ENCODE results near the gene IFNGR1.

IFNGR1 gene

GRCh38 chr6:137177611-137178010, 41.6 kb downstream of the IFNGR1 start:
- no peak for DNase-seq (ENCODE audit: low read depth in 2 of 3, low spot score in 1 of 3)

- no peak for DNase-seq (ENCODE audit: low read depth in 2 of 3, low spot score in 1 of 3)
Measured at GRCh38 chr6:137176729-137177128, 42.5 kb downstream of the IFNGR1 start.

GRCh38 chr6:137175868-137176245, 43.3 kb downstream of the IFNGR1 start:
- DNase-seq (ENCODE audit: low read depth in 2 of 3, low spot score in 1 of 3) = no peak

GRCh38 chr6:137175157-137175867, 43.9 kb downstream of the IFNGR1 start:
- DNase-seq (ENCODE audit: low read depth in 2 of 3, low spot score in 1 of 3) = no peak

- no peak for DNase-seq (ENCODE audit: low read depth in 2 of 3, low spot score in 1 of 3)
Measured at GRCh38 chr6:137173501-137173900, 45.7 kb downstream of the IFNGR1 start, which contains the start of gene IL22RA2. IL22RA2 (minus strand) TSS chr6:137173644; CDS start chr6:137161749, 11,895 bp downstream.

- DNase-seq (ENCODE audit: low read depth in 2 of 3, low spot score in 1 of 3) = no peak
Measured at GRCh38 chr6:137172734-137173431, 46.3 kb downstream of the IFNGR1 start.

- no peak for DNase-seq (ENCODE audit: low read depth in 2 of 3, low spot score in 1 of 3)
Measured at GRCh38 chr6:137171824-137172733, 47.1 kb downstream of the IFNGR1 start.

GRCh38 chr6:137171053-137171374, 48.2 kb downstream of the IFNGR1 start:
- DNase-seq (ENCODE audit: low read depth in 2 of 3, low spot score in 1 of 3) = no peak

GRCh38 chr6:137170266-137171052, 48.7 kb downstream of the IFNGR1 start:
- no peak for DNase-seq (ENCODE audit: low read depth in 2 of 3, low spot score in 1 of 3)

- DNase-seq (ENCODE audit: low read depth in 2 of 3, low spot score in 1 of 3) = peak in 1 of 3 donors; percentile 21
Measured at GRCh38 chr6:137167702-137168377, 51.3 kb downstream of the IFNGR1 start.

- DNase-seq (ENCODE audit: low read depth in 2 of 3, low spot score in 1 of 3) = no peak
Measured at GRCh38 chr6:137166247-137167098, 52.7 kb downstream of the IFNGR1 start.

- no peak for DNase-seq (ENCODE audit: low read depth in 2 of 3, low spot score in 1 of 3)
Measured at GRCh38 chr6:137165375-137166246, 53.6 kb downstream of the IFNGR1 start.

- no peak for DNase-seq (ENCODE audit: low read depth in 2 of 3, low spot score in 1 of 3)
Measured at GRCh38 chr6:137163732-137164318, 55.4 kb downstream of the IFNGR1 start.

GRCh38 chr6:137162692-137163306, 56.4 kb downstream of the IFNGR1 start:
- no peak for DNase-seq (ENCODE audit: low read depth in 2 of 3, low spot score in 1 of 3)

GRCh38 chr6:137161949-137162348, 57.2 kb downstream of the IFNGR1 start:
- no peak for DNase-seq (ENCODE audit: low read depth in 2 of 3, low spot score in 1 of 3)

GRCh38 chr6:137160763-137161162, 58.4 kb downstream of the IFNGR1 start:
- no peak for DNase-seq (ENCODE audit: low read depth in 2 of 3, low spot score in 1 of 3)

- DNase-seq (ENCODE audit: low read depth in 2 of 3, low spot score in 1 of 3) = no peak
Measured at GRCh38 chr6:137159912-137160311, 59.3 kb downstream of the IFNGR1 start.

- no peak for DNase-seq (ENCODE audit: low read depth in 2 of 3, low spot score in 1 of 3)
Measured at GRCh38 chr6:137157601-137158000, 61.6 kb downstream of the IFNGR1 start.
